Activated naive CD4-positive, alpha-beta T cell treated with anti-CD3 and anti-CD28 coated beads for 36 hours (primary cell): ENCODE measurements around the gene NOXO1. TPM values are rescaled to one million over a fixed set of nuclear protein-coding genes. Genes with fewer than 3 reads are reported as not detected.

ENCODE experiments used
- CTCF ChIA-PET: fragments of 350-600 bp; sonication (Branson Sonifier 250); formaldehyde crosslinking; loops from one replicate; lab custom pipeline; 2021; ENCODE audit warnings: antibody characterized with exemption; lab: Charles Lee
- DNase-seq: peaks from one replicate; pipeline ENCODE4 v3.0.0-alpha.2; 2020
- H3K27ac Mint-ChIP-seq: one replicate; pipeline ENCODE4 v1.8.0; 2021; ENCODE audit warnings: mild to moderate bottlenecking, mixed read lengths
- H3K27me3 Mint-ChIP-seq: one replicate; pipeline ENCODE4 v1.8.0; 2021; ENCODE audit warnings: low read depth, mixed read lengths
- H3K36me3 Mint-ChIP-seq: one replicate; pipeline ENCODE4 v1.8.0; 2021; ENCODE audit warnings: low read depth, mixed read lengths
- H3K4me1 Mint-ChIP-seq: one replicate; pipeline ENCODE4 v1.8.0; 2021; ENCODE audit warnings: low read depth, mixed read lengths
- H3K4me3 Mint-ChIP-seq: one replicate; pipeline ENCODE4 v1.8.0; 2021; ENCODE audit warnings: mild to moderate bottlenecking, moderate library complexity, mixed read lengths
- H3K9me3 Mint-ChIP-seq: one replicate; pipeline ENCODE4 v1.8.0; 2021; ENCODE audit warnings: mixed read lengths
- intact Hi-C: fragments of 100-400 bp; cut with micrococcal nuclease; formaldehyde crosslinking; loops from one replicate; pipeline ENCODE4 v1.15.1; 2023
- total RNA-seq, 2 experiments: library from RNA; stranded (reverse); gene quantifications; one replicate each; pipeline ENCODE4 v1.2.3, GENCODE V29; 2021

Gene NOXO1
- total RNA-seq, 2 experiments from 2014 or later: not detected

DNA sequence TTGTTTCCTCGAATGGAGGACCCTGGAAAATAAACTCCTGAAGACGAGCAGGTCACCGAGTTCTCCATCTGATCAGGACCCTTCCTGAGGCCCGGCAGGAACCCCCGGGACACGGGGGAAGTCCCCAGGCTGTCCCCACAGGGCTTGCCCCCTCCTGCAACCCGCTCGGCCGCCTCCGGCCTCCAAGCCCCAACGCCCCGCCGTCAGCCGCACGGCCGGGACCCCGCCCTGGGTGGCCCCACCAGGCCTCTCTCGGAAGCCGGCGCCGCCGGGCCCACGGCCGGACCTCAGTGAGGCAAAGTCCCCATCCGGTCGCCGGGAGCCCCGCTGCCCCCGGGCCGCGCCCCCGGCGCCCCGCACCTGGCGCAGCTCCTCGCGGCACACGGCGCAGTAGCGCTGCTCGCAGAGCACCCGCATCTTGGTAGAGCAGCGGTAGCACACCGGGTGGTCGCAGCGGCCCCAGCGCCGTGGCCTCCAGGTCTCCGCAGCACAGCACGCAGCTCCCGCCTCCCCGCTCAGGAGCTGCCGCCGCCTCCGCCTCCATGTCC is 28.0 kb upstream of the NOXO1 start:
- Mint-ChIP-seq H3K4me1 (peaks cover 42% of the 10 kb centered on the region), H3K27me3 (no peaks in the 10 kb centered on the region), H3K4me3 (peak overlapping the region; percentile 82), H3K9me3 (no peaks in the 10 kb centered on the region), H3K36me3 (peaks cover 30% of the 10 kb centered on the region), H3K27ac (peak overlapping the region; percentile 89)
- DNase-seq: no peak
- intact Hi-C loops: loop anchor here (1.0 to 5.0 kb wide), 3 partner anchors 17 to 152 kb away; partner anchors contain the start of gene RPS2
- CTCF ChIA-PET: interaction anchor here (0.6 to 1.0 kb wide), 2 partner anchors 12 to 19 kb away, joined by 3 read pairs; no protein-coding TSS in a partner anchor

DNA sequence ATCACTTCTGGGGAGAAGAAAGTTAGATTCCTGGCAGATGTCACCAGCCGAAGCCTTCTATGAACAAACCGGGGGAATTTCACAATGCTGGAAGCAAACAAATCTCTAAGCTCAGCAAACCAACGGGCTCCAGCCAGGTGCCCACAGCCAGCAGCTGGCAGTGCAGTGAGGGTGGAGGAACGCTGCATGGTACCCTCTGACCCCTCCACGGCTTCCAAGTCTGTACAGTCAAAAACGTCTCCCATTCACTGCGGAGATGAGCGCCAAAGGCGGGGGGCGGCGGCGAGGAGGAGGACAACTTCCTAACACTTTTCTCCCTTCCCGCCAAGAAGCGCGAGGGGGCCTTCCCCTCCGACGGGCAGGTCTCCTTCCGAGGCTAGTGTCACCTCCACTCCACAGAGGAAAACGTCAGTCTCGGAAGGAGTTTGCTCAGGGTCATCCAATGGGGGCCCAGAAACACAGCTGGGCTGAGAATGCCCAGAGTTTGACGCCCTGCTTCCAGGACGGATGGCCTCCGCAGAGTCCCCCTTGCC is 27.4 kb upstream of the NOXO1 start:
- intact Hi-C loops: loop anchor here (1.0 to 5.0 kb wide), 3 partner anchors 16 to 151 kb away; partner anchors contain the start of gene RPS2
- H3K9me3 Mint-ChIP-seq: no peaks in the 10 kb centered on the region
- CTCF ChIA-PET: interaction anchor here (0.6 to 1.3 kb wide), 4 partner anchors 10 to 19 kb away, joined by 3 read pairs; no protein-coding TSS in a partner anchor

DNA sequence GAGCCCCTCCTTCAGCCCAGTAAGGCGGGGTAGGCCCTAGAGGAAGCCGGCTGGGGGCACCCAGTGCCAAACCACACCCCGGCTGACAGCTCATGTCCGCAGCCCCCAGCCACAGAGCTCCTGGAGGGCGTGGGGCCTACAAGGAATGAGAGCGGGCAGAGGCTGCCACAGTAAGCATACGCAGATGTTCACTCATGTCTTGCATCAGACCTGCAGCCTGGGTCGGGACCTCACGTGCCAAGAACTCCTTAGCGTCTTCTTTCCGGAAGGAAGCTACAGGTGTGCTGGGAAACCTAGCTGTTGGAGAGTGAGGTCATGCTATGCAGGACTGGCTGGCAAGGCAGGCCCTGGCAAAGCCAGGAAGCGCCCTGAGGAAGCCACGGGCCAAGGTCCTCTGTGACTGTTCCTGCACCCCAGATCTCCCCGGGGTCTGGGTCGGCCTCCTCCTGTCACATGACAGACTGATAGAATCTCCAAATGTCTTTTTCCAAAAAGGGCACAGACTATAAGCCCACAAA is 26.8 kb upstream of the NOXO1 start:
- Mint-ChIP-seq H3K9me3 (no peaks in the 10 kb centered on the region), H3K27me3 (no peaks in the 10 kb centered on the region), H3K27ac (peak overlapping the region; percentile 89), H3K4me1 (peaks cover 42% of the 10 kb centered on the region), H3K36me3 (peaks cover 30% of the 10 kb centered on the region), H3K4me3 (peak overlapping the region; percentile 82)
- intact Hi-C loops: loop anchor here (2.0 to 5.0 kb wide), 2 partner anchors 43 to 151 kb away; partner anchors contain the start of gene RPS2
- CTCF ChIA-PET: interaction anchor here (0.9 to 1.3 kb wide), 4 partner anchors 9 to 20 kb away, joined by 3 to 4 read pairs (median 3); no protein-coding TSS in a partner anchor
- DNase-seq: peak; percentile 62

More for the DNA sequence above, 27.4 kb upstream of the NOXO1 start:
- Mint-ChIP-seq H3K4me3 (peak overlapping the region; percentile 82), H3K36me3 (peaks cover 30% of the 10 kb centered on the region), H3K27me3 (no peaks in the 10 kb centered on the region), H3K4me1 (peaks cover 42% of the 10 kb centered on the region), H3K27ac (peak overlapping the region; percentile 89)
- DNase-seq: peak; percentile 77

- Mint-ChIP-seq H3K27ac (peak overlapping the region; percentile 89), H3K4me3 (peak overlapping the region; percentile 82), H3K36me3 (peaks cover 33% of the 10 kb centered on the region), H3K27me3 (no peaks in the 10 kb centered on the region), H3K9me3 (no peaks in the 10 kb centered on the region), H3K4me1 (peaks cover 42% of the 10 kb centered on the region)
- CTCF ChIA-PET: interaction anchor here (0.6 to 1.3 kb wide), 4 partner anchors 9 to 141 kb away, joined by 3 to 4 read pairs (median 3); no protein-coding TSS in a partner anchor
- intact Hi-C loops: loop anchor here (5.0 kb wide), 1 partner anchor 150 kb away; no protein-coding TSS in a partner anchor
- DNase-seq: no peak
Observed at GRCh38 chr16:2007081-2007836, 26.0 kb upstream of the NOXO1 start.

- H3K27ac Mint-ChIP-seq: peak overlapping the region; percentile 46
- no peak overlapping the region for H3K4me3 Mint-ChIP-seq
- H3K9me3 Mint-ChIP-seq: no peaks in the 10 kb centered on the region
- H3K4me1 Mint-ChIP-seq: peaks cover 42% of the 10 kb centered on the region
- H3K36me3 Mint-ChIP-seq: peaks cover 36% of the 10 kb centered on the region
- H3K27me3 Mint-ChIP-seq: no peaks in the 10 kb centered on the region
- DNase-seq: no peak
- intact Hi-C loops: loop anchor here (5.0 kb wide), 1 partner anchor 149 kb away; no protein-coding TSS in a partner anchor
- CTCF ChIA-PET: no interaction called here
Observed at GRCh38 chr16:2006317-2006716, 25.0 kb upstream of the NOXO1 start.

GRCh38 chr16:2005646-2006045 is 24.4 kb upstream of the NOXO1 start:
- H3K9me3 Mint-ChIP-seq: no peaks in the 10 kb centered on the region
- H3K27ac Mint-ChIP-seq: no peak overlapping the region
- no peaks in the 10 kb centered on the region for H3K27me3 Mint-ChIP-seq
- H3K36me3 Mint-ChIP-seq: peaks cover 39% of the 10 kb centered on the region
- CTCF ChIA-PET: no interaction called here
- no peak for DNase-seq
- no peak overlapping the region for H3K4me3 Mint-ChIP-seq
- intact Hi-C loops: loop anchor here (5.0 kb wide), 1 partner anchor 148 kb away; no protein-coding TSS in a partner anchor
- peaks cover 42% of the 10 kb centered on the region for H3K4me1 Mint-ChIP-seq

GRCh38 chr16:2004795-2005517 is 23.7 kb upstream of the NOXO1 start:
- H3K27ac Mint-ChIP-seq: no peak overlapping the region

DNA sequence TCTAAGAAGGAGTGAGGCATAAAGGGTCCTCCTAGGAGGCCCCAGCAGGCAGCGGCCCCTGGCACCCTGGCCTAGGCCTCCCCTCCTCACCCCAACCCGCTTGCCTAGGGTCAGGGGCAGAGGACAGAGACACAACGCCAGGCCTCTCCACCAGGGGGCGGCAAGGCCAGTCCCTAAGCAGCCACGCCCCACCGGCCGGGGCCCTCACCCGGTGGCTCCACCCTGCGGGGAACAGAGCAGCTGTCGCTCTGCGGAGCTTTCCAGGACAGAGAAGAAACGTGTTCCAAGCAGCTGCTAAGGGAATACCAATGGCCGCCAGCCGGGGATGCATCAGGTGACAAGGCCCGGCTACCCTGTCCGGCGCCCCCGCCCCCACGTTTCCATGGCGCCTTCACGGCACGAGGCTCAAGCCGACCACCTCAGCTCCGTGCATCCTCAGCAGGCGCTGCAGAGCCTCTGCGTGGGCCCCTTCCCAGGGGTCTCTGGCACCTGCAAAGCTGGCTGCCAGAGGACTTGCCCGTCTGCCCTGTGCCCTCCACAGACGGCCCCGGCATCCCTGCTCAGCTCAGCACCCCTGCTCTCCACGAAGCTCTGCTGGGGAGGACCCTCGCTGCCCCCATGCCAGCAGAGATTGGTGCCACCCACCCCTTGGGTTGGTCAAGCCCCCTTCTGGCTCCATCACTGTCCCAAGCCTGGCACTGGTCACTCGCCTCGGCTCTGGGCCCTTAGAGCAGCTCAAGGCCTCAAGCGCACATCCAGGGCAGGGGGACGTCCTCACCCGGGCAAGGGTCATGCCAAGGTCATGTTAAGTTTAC is 22.8 kb upstream of the NOXO1 start:
- intact Hi-C loops: no loop called here
- peak; percentile 90 for DNase-seq
- CTCF ChIA-PET: interaction anchor here (0.6 to 2.2 kb wide), 15 partner anchors 8 to 425 kb away, joined by 3 to 36 read pairs (median 4); partner anchors contain the start of genes GFER, MSRB1, NTHL1 and TSC2
- H3K4me3 Mint-ChIP-seq: no peak overlapping the region
- H3K9me3 Mint-ChIP-seq: no peaks in the 10 kb centered on the region
- H3K27me3 Mint-ChIP-seq: no peaks in the 10 kb centered on the region
- no peak overlapping the region for H3K27ac Mint-ChIP-seq
- peaks cover 37% of the 10 kb centered on the region for H3K4me1 Mint-ChIP-seq
- peaks cover 35% of the 10 kb centered on the region for H3K36me3 Mint-ChIP-seq

More at GRCh38 chr16:2004795-2005517, 23.7 kb upstream of the NOXO1 start:
- CTCF ChIA-PET: interaction anchor here (0.6 to 2.2 kb wide), 6 partner anchors 7 to 135 kb away, joined by 3 to 36 read pairs (median 5); no protein-coding TSS in a partner anchor
- peaks cover 35% of the 10 kb centered on the region for H3K36me3 Mint-ChIP-seq
- no peaks in the 10 kb centered on the region for H3K27me3 Mint-ChIP-seq
- intact Hi-C loops: loop anchor here (5.0 kb wide), 1 partner anchor 148 kb away; no protein-coding TSS in a partner anchor
- no peak overlapping the region for H3K4me3 Mint-ChIP-seq
- H3K9me3 Mint-ChIP-seq: no peaks in the 10 kb centered on the region
- DNase-seq: no peak
- peaks cover 37% of the 10 kb centered on the region for H3K4me1 Mint-ChIP-seq

DNA sequence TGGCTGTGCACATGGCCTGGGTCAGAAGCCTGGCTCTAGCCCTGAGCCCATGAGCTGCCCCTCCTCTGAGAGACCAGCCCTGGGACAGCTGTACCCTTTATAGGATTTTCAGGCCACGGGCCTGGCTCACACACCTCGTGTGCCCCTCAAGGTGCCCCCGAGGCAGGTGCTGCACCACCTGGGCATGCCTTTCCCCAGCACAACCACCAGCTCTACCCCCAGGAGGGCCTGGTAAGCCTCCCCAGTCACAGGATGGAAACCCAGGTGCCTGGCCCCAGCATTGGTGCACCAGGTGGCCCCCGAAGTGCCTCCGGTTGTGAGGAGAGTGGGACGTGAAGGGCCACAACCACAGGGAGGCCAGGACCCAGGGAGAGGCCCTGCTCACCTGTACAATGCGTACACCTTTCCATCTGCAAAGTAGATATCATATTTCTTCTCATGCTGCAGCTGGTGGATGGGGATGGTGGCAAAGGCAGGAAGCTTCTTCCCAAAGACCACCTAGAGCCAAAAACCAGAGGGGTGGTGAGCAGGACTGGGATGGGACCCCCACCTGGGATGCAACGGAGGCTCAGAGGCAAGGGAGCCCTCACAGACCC is 22.1 kb upstream of the NOXO1 start:
- peaks cover 31% of the 10 kb centered on the region for H3K4me1 Mint-ChIP-seq
- DNase-seq: no peak
- no peaks in the 10 kb centered on the region for H3K9me3 Mint-ChIP-seq
- H3K4me3 Mint-ChIP-seq: no peak overlapping the region
- H3K27ac Mint-ChIP-seq: no peak overlapping the region
- intact Hi-C loops: no loop called here
- CTCF ChIA-PET: interaction anchor here (0.7 to 2.2 kb wide), 8 partner anchors 9 to 257 kb away, joined by 3 to 36 read pairs (median 4); partner anchors contain the start of genes MSRB1, NTHL1 and TSC2
- peaks cover 32% of the 10 kb centered on the region for H3K36me3 Mint-ChIP-seq
- H3K27me3 Mint-ChIP-seq: no peaks in the 10 kb centered on the region

GRCh38 chr16:2002406-2003230 is 21.3 kb upstream of the NOXO1 start:
- no peak overlapping the region for H3K4me3 Mint-ChIP-seq
- intact Hi-C loops: no loop called here
- DNase-seq: no peak
- H3K27ac Mint-ChIP-seq: no peak overlapping the region
- peaks cover 26% of the 10 kb centered on the region for H3K36me3 Mint-ChIP-seq
- no peaks in the 10 kb centered on the region for H3K27me3 Mint-ChIP-seq
- H3K4me1 Mint-ChIP-seq: peaks cover 28% of the 10 kb centered on the region
- CTCF ChIA-PET: interaction anchor here (1.3 to 2.2 kb wide), 5 partner anchors 8 to 138 kb away, joined by 4 to 36 read pairs (median 4); partner anchors contain the start of genes MSRB1, NTHL1 and TSC2
- no peaks in the 10 kb centered on the region for H3K9me3 Mint-ChIP-seq
